ENCODE measurements around the gene PTPRM. TPM values are rescaled to one million over a fixed set of nuclear protein-coding genes. Genes with fewer than 3 reads are reported as not detected.

The PTPRM gene
- total RNA-seq, 1 experiment from 2014 or later = 100.0 TPM

DNA sequence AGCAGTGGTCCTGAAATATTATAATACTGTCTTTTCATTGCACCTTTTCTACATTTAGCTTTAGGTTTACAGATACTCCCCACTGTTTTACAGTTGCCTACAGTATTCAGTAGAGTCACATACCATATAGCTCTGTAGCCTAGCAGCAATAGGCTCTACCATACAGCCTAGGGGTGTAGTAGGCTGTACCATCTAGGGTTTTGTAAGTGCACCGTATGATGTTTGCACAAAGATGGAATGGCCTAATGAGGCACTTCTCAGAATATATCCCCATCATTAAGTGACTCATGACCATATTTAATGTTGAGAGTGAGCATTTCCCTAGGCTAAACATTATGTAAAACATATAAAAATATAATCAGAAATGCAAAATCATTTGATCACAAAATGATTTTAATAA is 530.8 kb downstream of the PTPRM start:
- BruUV-seq (replicated peaks) = no TSS peak
- H3K4me1 Mint-ChIP-seq (ENCODE audit: low read depth, unreplicated experiment) = no peaks in the 10 kb centered on the region
- no peak overlapping the region for H3K27ac Mint-ChIP-seq (ENCODE audit: unreplicated experiment)
- intact Hi-C loops (cut with micrococcal nuclease; ENCODE audit: unreplicated experiment) = no loop called here
- no peak overlapping the region for H3K4me3 Mint-ChIP-seq (ENCODE audit: unreplicated experiment)
- peaks cover 9% of the 10 kb centered on the region for H3K36me3 Mint-ChIP-seq (ENCODE audit: insufficient read depth, unreplicated experiment)
- H3K27me3 Mint-ChIP-seq (ENCODE audit: insufficient read depth, unreplicated experiment) = no peaks in the 10 kb centered on the region
- no peaks in the 10 kb centered on the region for H3K9me3 ChIP-seq
- H3K36me3 ChIP-seq (ENCODE audit: control insufficient read depth, insufficient read depth, low read length) = no peaks in the 10 kb centered on the region
- H3K4me1 ChIP-seq = no peaks in the 10 kb centered on the region
- H3K9me3 Mint-ChIP-seq (ENCODE audit: unreplicated experiment) = peaks cover 9% of the 10 kb centered on the region
- DNase-seq = no peak
- TF ChIP-seq CTCF (IDR thresholded peaks at IDR 0.05; ENCODE audit: insufficient read depth in 1 of 2, low read depth in 1 of 2, low read length in 1 of 2, severe bottlenecking in 1 of 2, unreplicated experiment in 1 of 2) = no peak
- no peak overlapping the region for H3K4me3 ChIP-seq (ENCODE audit: low read depth, low read length)
- CTCF ChIA-PET = no interaction called here
- POLR2A ChIA-PET = no interaction called here
- H3K27me3 ChIP-seq (replicated peaks; ENCODE audit: control insufficient read depth, insufficient read depth, low read length) = no peaks in the 10 kb centered on the region

DNA sequence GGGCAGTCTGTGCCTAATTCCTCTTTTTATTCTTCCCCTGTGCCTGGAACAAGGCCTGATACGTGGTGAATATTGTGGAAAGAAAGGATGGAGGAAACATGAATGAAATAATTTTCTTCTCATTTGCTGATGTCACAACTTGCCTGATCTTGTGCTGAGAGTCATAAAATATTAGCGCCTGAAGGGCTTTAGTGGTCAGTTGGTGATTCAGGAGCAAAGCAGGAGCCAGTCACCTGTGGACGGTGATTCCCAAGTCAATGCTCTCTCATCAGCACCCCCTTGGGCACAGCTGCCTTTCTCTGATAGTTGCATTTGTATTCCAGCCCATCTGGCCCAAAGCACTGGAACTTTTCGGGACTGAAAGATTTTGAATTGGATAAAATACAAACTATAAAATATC is 539.5 kb downstream of the PTPRM start:
- no peaks in the 10 kb centered on the region for H3K4me1 ChIP-seq
- no peak overlapping the region for H3K27ac Mint-ChIP-seq (ENCODE audit: unreplicated experiment)
- peaks cover 3% of the 10 kb centered on the region for H3K36me3 Mint-ChIP-seq (ENCODE audit: insufficient read depth, unreplicated experiment)
- no peaks in the 10 kb centered on the region for H3K27me3 ChIP-seq (replicated peaks; ENCODE audit: control insufficient read depth, insufficient read depth, low read length)
- no peaks in the 10 kb centered on the region for H3K27me3 Mint-ChIP-seq (ENCODE audit: insufficient read depth, unreplicated experiment)
- DNase-seq = no peak
- TF ChIP-seq CTCF (IDR thresholded peaks at IDR 0.05; ENCODE audit: insufficient read depth in 1 of 2, low read depth in 1 of 2, low read length in 1 of 2, severe bottlenecking in 1 of 2, unreplicated experiment in 1 of 2) = no peak
- no TSS peak for BruUV-seq (replicated peaks)
- intact Hi-C loops (cut with micrococcal nuclease; ENCODE audit: unreplicated experiment) = no loop called here
- POLR2A ChIA-PET = no interaction called here
- CTCF ChIA-PET = no interaction called here
- H3K9me3 Mint-ChIP-seq (ENCODE audit: unreplicated experiment) = peaks cover 9% of the 10 kb centered on the region
- no peaks in the 10 kb centered on the region for H3K4me1 Mint-ChIP-seq (ENCODE audit: low read depth, unreplicated experiment)
- H3K9me3 ChIP-seq = no peaks in the 10 kb centered on the region
- no peak overlapping the region for H3K4me3 Mint-ChIP-seq (ENCODE audit: unreplicated experiment)
- H3K36me3 ChIP-seq (ENCODE audit: control insufficient read depth, insufficient read depth, low read length) = no peaks in the 10 kb centered on the region
- H3K4me3 ChIP-seq (ENCODE audit: low read depth, low read length) = no peak overlapping the region

DNA sequence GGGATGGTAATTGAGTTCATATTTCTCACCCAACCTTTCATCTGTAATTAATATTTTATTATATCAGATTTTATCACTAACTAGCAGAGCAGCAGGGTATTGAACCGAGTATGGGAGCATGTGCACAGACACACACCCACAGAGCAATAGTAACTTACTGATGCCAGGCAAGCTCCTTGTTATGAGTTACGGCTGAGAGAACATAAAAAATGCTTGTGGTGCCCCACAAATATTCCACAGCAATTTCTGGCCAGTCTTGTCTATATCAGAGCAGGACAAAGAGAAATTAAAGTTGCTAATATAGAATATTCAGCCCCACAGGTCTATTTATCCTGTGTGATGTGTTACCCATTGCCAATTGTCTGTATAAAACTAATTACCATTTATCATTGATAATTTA is 540.3 kb downstream of the PTPRM start:
- no peak overlapping the region for H3K4me3 ChIP-seq (ENCODE audit: low read depth, low read length)
- H3K4me1 ChIP-seq = no peaks in the 10 kb centered on the region
- Mint-ChIP-seq H3K27ac (ENCODE audit: unreplicated experiment) (no peak overlapping the region), H3K36me3 (ENCODE audit: insufficient read depth, unreplicated experiment) (no peaks in the 10 kb centered on the region), H3K4me3 (ENCODE audit: unreplicated experiment) (no peak overlapping the region), H3K4me1 (ENCODE audit: low read depth, unreplicated experiment) (no peaks in the 10 kb centered on the region), H3K9me3 (ENCODE audit: unreplicated experiment) (peaks cover 5% of the 10 kb centered on the region), H3K27me3 (ENCODE audit: insufficient read depth, unreplicated experiment) (no peaks in the 10 kb centered on the region)
- intact Hi-C loops (cut with micrococcal nuclease; ENCODE audit: unreplicated experiment) = no loop called here
- DNase-seq = no peak
- POLR2A ChIA-PET = no interaction called here
- no peaks in the 10 kb centered on the region for H3K27me3 ChIP-seq (replicated peaks; ENCODE audit: control insufficient read depth, insufficient read depth, low read length)
- no TSS peak for BruUV-seq (replicated peaks)
- no peak for TF ChIP-seq CTCF (IDR thresholded peaks at IDR 0.05; ENCODE audit: insufficient read depth in 1 of 2, low read depth in 1 of 2, low read length in 1 of 2, severe bottlenecking in 1 of 2, unreplicated experiment in 1 of 2)
- CTCF ChIA-PET = no interaction called here
- H3K9me3 ChIP-seq = no peaks in the 10 kb centered on the region
- H3K36me3 ChIP-seq (ENCODE audit: control insufficient read depth, insufficient read depth, low read length) = no peaks in the 10 kb centered on the region

Data from Caco-2 (cell line).